ENCODE results near the gene QTRT2.
A peak's percentile ranks its signal among the peaks of the same experiment; 100 is the strongest.

Gene QTRT2

GRCh38 chr3:114127517-114127916 lies 71.0 kb downstream of the QTRT2 start:
- no peak for DNase-seq

GRCh38 chr3:114128231-114128630 lies 71.7 kb downstream of the QTRT2 start:
- peak; percentile 15 for DNase-seq

GRCh38 chr3:114128826-114129225 lies 72.3 kb downstream of the QTRT2 start:
- no peak for DNase-seq

GRCh38 chr3:114132500-114132899 lies 76.0 kb downstream of the QTRT2 start:
- no peak for DNase-seq

- DNase-seq, result no peak
These were observed 77.4 kb downstream of the QTRT2 start for GRCh38 chr3:114133947-114134346.
